GM03348 (cell line): ENCODE data around the gene SUPT20HL1.
"Not testable (repeated sequence)": the region's sequence is repeated elsewhere in the genome, so short reads cannot be mapped to it uniquely, and the experiment has no call there.

Experiments used
- DNase-seq: peaks from one replicate; pipeline ENCODE4 v3.0.0; 2012; ENCODE audit warnings: low spot score

The SUPT20HL1 gene

GRCh38 chrX:24360272-24360671 is at the start of gene SUPT20HL1:
TSS of gene SUPT20HL1 (plus strand) at chrX:24360639. CDS start at chrX:24362761, 2,122 bp downstream.
- no peak for DNase-seq

GRCh38 chrX:24310916-24311315 is 49.5 kb upstream of the SUPT20HL1 start:
- DNase-seq = not testable (repeated sequence)

GRCh38 chrX:24311507-24312248 is 48.8 kb upstream of the SUPT20HL1 start:
- not testable (repeated sequence) for DNase-seq

GRCh38 chrX:24312249-24312607 is 48.2 kb upstream of the SUPT20HL1 start:
- DNase-seq = not testable (repeated sequence)

- no peak for DNase-seq
Observed at GRCh38 chrX:24314019-24314635, 46.3 kb upstream of the SUPT20HL1 start, which contains the start of gene SUPT20HL2. TSS of gene SUPT20HL2 (minus strand) at chrX:24314069. CDS start at chrX:24313315, 754 bp downstream.

GRCh38 chrX:24316111-24316510 is 44.3 kb upstream of the SUPT20HL1 start:
- DNase-seq = no peak

- DNase-seq = no peak
Observed at GRCh38 chrX:24317567-24317966, 42.9 kb upstream of the SUPT20HL1 start.

- no peak for DNase-seq
Observed at GRCh38 chrX:24321741-24322395, 38.6 kb upstream of the SUPT20HL1 start.

GRCh38 chrX:24325231-24325630 is 35.2 kb upstream of the SUPT20HL1 start:
- DNase-seq = no peak

- no peak for DNase-seq
Observed at GRCh38 chrX:24332878-24333277, 27.6 kb upstream of the SUPT20HL1 start.

- no peak for DNase-seq
Observed at GRCh38 chrX:24333371-24333770, 27.1 kb upstream of the SUPT20HL1 start.

- no peak for DNase-seq
Observed at GRCh38 chrX:24334461-24334860, 26.0 kb upstream of the SUPT20HL1 start.

- DNase-seq = no peak
Observed at GRCh38 chrX:24335871-24336270, 24.6 kb upstream of the SUPT20HL1 start.

- no peak for DNase-seq
Observed at GRCh38 chrX:24339911-24340310, 20.5 kb upstream of the SUPT20HL1 start.

GRCh38 chrX:24340501-24340900 is 19.9 kb upstream of the SUPT20HL1 start:
- DNase-seq = no peak

- DNase-seq = peak; percentile 37
Observed at GRCh38 chrX:24341795-24342194, 18.6 kb upstream of the SUPT20HL1 start.

GRCh38 chrX:24343719-24344118 is 16.7 kb upstream of the SUPT20HL1 start:
- DNase-seq = no peak

- no peak for DNase-seq
Observed at GRCh38 chrX:24347881-24348280, 12.6 kb upstream of the SUPT20HL1 start.

- DNase-seq = no peak
Observed at GRCh38 chrX:24350217-24350616, 10.2 kb upstream of the SUPT20HL1 start.

- DNase-seq = peak; percentile 9
Observed at GRCh38 chrX:24355095-24355494, 5.3 kb upstream of the SUPT20HL1 start.

GRCh38 chrX:24357106-24357505 is 3.3 kb upstream of the SUPT20HL1 start:
- peak; percentile 33 for DNase-seq

GRCh38 chrX:24362089-24362745 is 1.8 kb downstream of the SUPT20HL1 start:
- not testable (repeated sequence) for DNase-seq
